Upper lobe of right lung (tissue), 1 donor: ENCODE data around the gene CCNL2. TPM values are rescaled to one million over a fixed set of nuclear protein-coding genes. Genes with fewer than 3 reads are reported as not detected.

Source experiments
- ATAC-seq: fragments of 200-7000 bp; cut with Tn5 transposase; one replicate; pipeline ENCODE4 v1.9.1; 2020; ENCODE audit warnings: mild to moderate bottlenecking, moderate library complexity
- DNase-seq: peaks from one replicate; pipeline ENCODE4 v3.0.0-alpha.2; 2020
- H3K27ac ChIP-seq: fragments of 200-600 bp; one replicate; pipeline ENCODE4 v1.8.0; 2022
- H3K27me3 ChIP-seq: fragments of 200-600 bp; one replicate; pipeline ENCODE4 v1.8.0; 2022; ENCODE audit warnings: mild to moderate bottlenecking
- H3K36me3 ChIP-seq: fragments of 200-600 bp; one replicate; pipeline ENCODE4 v1.8.0; 2022
- H3K4me1 ChIP-seq: fragments of 200-600 bp; one replicate; pipeline ENCODE4 v1.8.0; 2022
- H3K4me3 ChIP-seq: fragments of 200-600 bp; one replicate; pipeline ENCODE4 v1.8.0; 2022; ENCODE audit warnings: mild to moderate bottlenecking
- H3K9me3 ChIP-seq: fragments of 200-600 bp; one replicate; pipeline ENCODE4 v1.8.0; 2022
- intact Hi-C: fragments of 100-400 bp; cut with DNase I; formaldehyde crosslinking; loops from one replicate; pipeline ENCODE4 v1.11.0; 2022
- total RNA-seq: library from RNA; stranded (reverse); fragmentation: NEBNext Ultra II Directional; extraction: Animal tissue kit (Norgen Biotek cat#: 25700); gene quantifications from one replicate; pipeline ENCODE4 v1.2.1, GENCODE V29; 2021
- TF ChIP-seq, protein P1 (sequence below): fragments of 200-600 bp; IDR thresholded peaks from one replicate; pipeline ENCODE4 v1.8.0; 2022; ENCODE audit warnings: antibody characterized with exemption
- donor health status: DM: no; HTN: yes; CAD: no; lungs with severe emphysema.

Gene CCNL2
- total RNA-seq, 1 donor from 2014 or later: 165 TPM

- Histone ChIP-seq H3K27me3 (no peaks in the 10 kb centered on the region), H3K4me3 (no peak overlapping the region), H3K4me1 (no peaks in the 10 kb centered on the region), H3K36me3 (no peaks in the 10 kb centered on the region), H3K27ac (no peak overlapping the region), H3K9me3 (no peaks in the 10 kb centered on the region)
- DNase-seq (no peak), ATAC-seq (no peak)
- intact Hi-C loops: no loop called here
- TF ChIP-seq, protein P1, sequence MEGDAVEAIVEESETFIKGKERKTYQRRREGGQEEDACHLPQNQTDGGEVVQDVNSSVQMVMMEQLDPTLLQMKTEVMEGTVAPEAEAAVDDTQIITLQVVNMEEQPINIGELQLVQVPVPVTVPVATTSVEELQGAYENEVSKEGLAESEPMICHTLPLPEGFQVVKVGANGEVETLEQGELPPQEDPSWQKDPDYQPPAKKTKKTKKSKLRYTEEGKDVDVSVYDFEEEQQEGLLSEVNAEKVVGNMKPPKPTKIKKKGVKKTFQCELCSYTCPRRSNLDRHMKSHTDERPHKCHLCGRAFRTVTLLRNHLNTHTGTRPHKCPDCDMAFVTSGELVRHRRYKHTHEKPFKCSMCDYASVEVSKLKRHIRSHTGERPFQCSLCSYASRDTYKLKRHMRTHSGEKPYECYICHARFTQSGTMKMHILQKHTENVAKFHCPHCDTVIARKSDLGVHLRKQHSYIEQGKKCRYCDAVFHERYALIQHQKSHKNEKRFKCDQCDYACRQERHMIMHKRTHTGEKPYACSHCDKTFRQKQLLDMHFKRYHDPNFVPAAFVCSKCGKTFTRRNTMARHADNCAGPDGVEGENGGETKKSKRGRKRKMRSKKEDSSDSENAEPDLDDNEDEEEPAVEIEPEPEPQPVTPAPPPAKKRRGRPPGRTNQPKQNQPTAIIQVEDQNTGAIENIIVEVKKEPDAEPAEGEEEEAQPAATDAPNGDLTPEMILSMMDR: no peak
Measured at GRCh38 chr1:1422465-1423244, 23.5 kb upstream of the CCNL2 start.

DNA sequence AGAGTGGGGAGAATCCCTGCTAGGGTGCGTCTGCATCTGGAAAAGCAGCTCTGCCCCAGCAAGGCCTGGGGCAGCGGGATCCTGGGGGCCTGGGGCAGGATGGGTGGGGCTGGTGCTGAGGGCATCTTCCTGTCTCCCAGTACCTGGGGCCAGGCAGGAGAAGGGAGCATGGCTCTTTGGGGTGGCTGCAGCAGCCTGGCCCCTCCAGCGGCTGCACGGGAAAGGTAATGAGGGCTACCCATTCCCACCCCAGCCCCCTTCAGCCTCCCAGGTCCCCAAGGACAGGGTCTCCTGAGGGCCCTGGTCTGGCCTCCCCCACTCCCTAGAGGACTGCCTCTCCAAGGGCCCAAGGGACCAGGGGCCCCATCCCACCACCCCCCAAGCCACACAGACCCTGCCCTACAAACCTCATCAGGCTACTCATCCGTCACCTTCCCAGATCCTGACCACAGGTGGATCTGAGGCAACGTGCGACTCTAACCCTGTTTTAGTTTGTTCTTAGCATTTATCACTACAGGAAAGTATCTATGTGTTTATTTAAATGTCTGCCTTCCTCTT lies 22.9 kb upstream of the CCNL2 start:
- H3K27me3 ChIP-seq: no peaks in the 10 kb centered on the region
- H3K27ac ChIP-seq: peak overlapping the region; percentile 81

DNA sequence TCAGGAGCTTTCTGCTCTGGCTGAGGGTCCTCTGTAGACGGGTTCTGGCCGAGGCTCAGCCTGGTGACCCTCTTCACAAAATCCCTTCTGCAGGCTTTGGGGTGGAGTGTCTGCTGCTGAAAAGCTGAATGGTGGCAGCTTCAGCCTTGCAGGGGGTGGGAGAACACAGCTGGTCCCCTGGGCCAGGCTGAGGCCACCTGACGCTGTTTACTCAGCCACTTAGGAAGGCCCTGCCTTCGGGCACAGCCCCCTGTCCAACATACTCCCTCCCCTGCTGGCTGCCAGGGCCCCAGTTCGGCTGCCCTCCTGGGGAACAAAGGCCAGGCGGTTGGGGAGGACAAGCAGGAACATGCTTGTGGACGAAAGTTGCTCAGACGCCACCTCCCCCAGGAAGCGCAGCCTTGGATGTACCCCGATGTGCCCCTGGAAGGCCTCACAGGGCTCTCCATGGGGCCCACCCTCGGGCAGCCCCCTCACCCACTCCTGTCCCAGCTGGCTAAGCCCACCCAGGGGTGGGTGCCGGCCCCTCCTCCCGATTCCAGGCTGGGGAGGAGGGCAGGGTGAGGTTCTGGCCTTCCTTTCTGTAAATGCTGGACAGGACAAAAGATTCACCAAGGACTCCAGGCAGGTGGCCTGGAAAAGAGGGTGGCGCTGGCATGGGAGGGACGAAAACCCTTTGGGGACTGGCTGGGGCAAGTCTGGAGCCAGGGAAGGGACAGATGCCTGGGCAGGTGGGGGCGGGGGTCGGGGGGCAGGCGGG lies 22.2 kb upstream of the CCNL2 start, which contains the start of gene ANKRD65:
TSS of gene ANKRD65 (minus strand) at position 130 of the 760 bp plus-strand sequence. CDS start 271 bp downstream, outside the sequence.
- peak; percentile 88 for ATAC-seq
- peak within 1 kb of the TSS; percentile 81 for H3K27ac ChIP-seq
- peak; percentile 84 for DNase-seq

More for the DNA sequence above, 22.9 kb upstream of the CCNL2 start:
- no peaks in the 10 kb centered on the region for H3K36me3 ChIP-seq
- H3K9me3 ChIP-seq: no peaks in the 10 kb centered on the region
- no peak overlapping the region for H3K4me3 ChIP-seq
- DNase-seq (no peak), ATAC-seq (no peak)
- TF ChIP-seq, protein P1: no peak
- intact Hi-C loops: no loop called here
- H3K4me1 ChIP-seq: no peaks in the 10 kb centered on the region

GRCh38 chr1:1420654-1421141 lies 21.6 kb upstream of the CCNL2 start:
- peak; percentile 33 for ATAC-seq

More for the DNA sequence above, 22.2 kb upstream of the CCNL2 start, which contains the start of gene ANKRD65:
- no peaks in the 10 kb centered on the region for H3K9me3 ChIP-seq
- intact Hi-C loops: no loop called here
- TF ChIP-seq, protein P1: no peak
- H3K27me3 ChIP-seq: no peaks in the 10 kb centered on the region
- no peaks in the 10 kb centered on the region for H3K4me1 ChIP-seq
- no peaks in the 10 kb centered on the region for H3K36me3 ChIP-seq
- peak within 1 kb of the TSS; percentile 47 for H3K4me3 ChIP-seq

More at GRCh38 chr1:1420654-1421141, 21.6 kb upstream of the CCNL2 start:
- Histone ChIP-seq H3K27me3 (no peaks in the 10 kb centered on the region), H3K4me1 (no peaks in the 10 kb centered on the region), H3K36me3 (no peaks in the 10 kb centered on the region), H3K9me3 (no peaks in the 10 kb centered on the region), H3K27ac (peak overlapping the region; percentile 81), H3K4me3 (peak overlapping the region; percentile 47)
- no peak for DNase-seq
- TF ChIP-seq, protein P1: no peak
- intact Hi-C loops: no loop called here
